GM23338 (cell line): ENCODE data around the gene NEO1. TPM values are rescaled to one million over a fixed set of nuclear protein-coding genes. Genes with fewer than 3 reads are reported as not detected.

Experiments
- ATAC-seq: fragments of 200-7000 bp; cut with Tn5 transposase; 3 replicates; pipeline ENCODE4 v1.9.1; 2020
- DNase-seq: peaks from one replicate; pipeline ENCODE4 v3.0.0-alpha.2; 2015; ENCODE audit warnings: low spot score
- H2AFZ ChIP-seq: fragments of 200-600 bp; sonication (generic); 2 replicates; pipeline ENCODE4 v1.8.0; 2016; ENCODE audit warnings: antibody characterized with exemption, mild to moderate bottlenecking, moderate library complexity
- H3F3A ChIP-seq: fragments of 200-600 bp; sonication (generic); replicated peaks from 2 replicates; pipeline ENCODE4 v1.8.0; 2017; ENCODE audit warnings: antibody characterized with exemption, mixed run types, low read depth
- H3K27ac ChIP-seq: fragments of 200-600 bp; sonication (generic); 2 replicates; pipeline ENCODE4 v1.6.1; 2016; ENCODE audit warnings: low read depth
- H3K27me3 ChIP-seq: fragments of 200-600 bp; sonication (generic); 2 replicates; pipeline ENCODE4 v1.8.0; 2016; ENCODE audit warnings: mild to moderate bottlenecking, mixed run types, moderate library complexity; ENCODE audit not compliant: insufficient read depth
- H3K36me3 ChIP-seq: fragments of 200-600 bp; sonication (generic); 2 replicates; pipeline ENCODE4 v1.8.0; 2016; ENCODE audit warnings: mild to moderate bottlenecking; ENCODE audit not compliant: insufficient read depth
- H3K4me1 ChIP-seq: fragments of 200-600 bp; sonication (generic); 2 replicates; pipeline ENCODE4 v1.8.0; 2016; ENCODE audit warnings: mild to moderate bottlenecking, moderate library complexity; ENCODE audit not compliant: insufficient read depth
- H3K4me2 ChIP-seq: fragments of 200-600 bp; sonication (generic); 2 replicates; pipeline ENCODE4 v1.7.1; 2017; ENCODE audit warnings: mixed run types
- H3K4me3 ChIP-seq: fragments of 200-600 bp; sonication (generic); 2 replicates; pipeline ENCODE4 v1.6.1; 2016; ENCODE audit warnings: mixed run types
- H3K79me2 ChIP-seq: fragments of 200-600 bp; sonication (generic); replicated peaks from 2 replicates; pipeline ENCODE4 v1.8.0; 2017; ENCODE audit warnings: mild to moderate bottlenecking; ENCODE audit not compliant: insufficient read depth
- H3K9me2 ChIP-seq: fragments of 200-600 bp; sonication (generic); 2 replicates; pipeline ENCODE4 v1.8.0; 2017; ENCODE audit not compliant: insufficient read depth
- H4K20me1 ChIP-seq: fragments of 200-600 bp; sonication (generic); replicated peaks from 2 replicates; pipeline ENCODE4 v1.8.0; 2017; ENCODE audit warnings: mild to moderate bottlenecking; ENCODE audit not compliant: insufficient read depth
- H3K27ac Mint-ChIP-seq: 2 replicates; pipeline ENCODE4 v1.8.0; 2020; ENCODE audit warnings: inconsistent platforms, mild to moderate bottlenecking, moderate library complexity, mixed read lengths
- H3K27me3 Mint-ChIP-seq: 3 replicates; pipeline ENCODE4 v1.8.0; 2022; ENCODE audit warnings: low read depth, mild to moderate bottlenecking, moderate library complexity, mixed read lengths, inconsistent platforms; ENCODE audit not compliant: insufficient read depth, poor library complexity
- H3K36me3 Mint-ChIP-seq: 3 replicates; pipeline ENCODE4 v1.8.0; 2021; ENCODE audit warnings: low read depth, mild to moderate bottlenecking, inconsistent platforms, moderate library complexity, mixed read lengths
- H3K4me1 Mint-ChIP-seq: 3 replicates; pipeline ENCODE4 v1.8.0; 2020; ENCODE audit warnings: mild to moderate bottlenecking, inconsistent platforms, mixed read lengths
- H3K4me3 Mint-ChIP-seq: 3 replicates; pipeline ENCODE4 v1.8.0; 2021; ENCODE audit warnings: moderate library complexity, mild to moderate bottlenecking, inconsistent platforms, mixed read lengths
- H3K9me3 Mint-ChIP-seq: 3 replicates; pipeline ENCODE4 v1.8.0; 2020; ENCODE audit warnings: moderate library complexity, mild to moderate bottlenecking, inconsistent platforms, mixed read lengths
- CREB1 ChIP-seq: fragments of 250-450 bp; sonication (Bioruptor Pico); IDR thresholded peaks from 2 replicates; pipeline ENCODE4 v1.5.0; 2020; ENCODE audit warnings: low read depth, mild to moderate bottlenecking, moderate library complexity
- EZH2 ChIP-seq: fragments of 200-600 bp; sonication (generic); IDR thresholded peaks from one replicate; pipeline ENCODE4 v1.8.0; 2017; ENCODE audit warnings: antibody characterized with exemption, mild to moderate bottlenecking, low read depth; ENCODE audit not compliant: unreplicated experiment
- EZH2phosphoT487 ChIP-seq: fragments of 200-600 bp; sonication (generic); IDR thresholded peaks from one replicate; pipeline ENCODE4 v1.8.1; 2018; ENCODE audit warnings: antibody characterized with exemption; ENCODE audit not compliant: unreplicated experiment
- JUNB ChIP-seq: IDR thresholded peaks from one replicate; pipeline ENCODE4 v1.6.1; 2016; ENCODE audit warnings: antibody characterized with exemption; ENCODE audit not compliant: unreplicated experiment
- NANOG ChIP-seq: IDR thresholded peaks from 2 replicates; pipeline ENCODE4 v1.6.1; 2016; ENCODE audit warnings: antibody characterized with exemption, borderline replicate concordance
- POLR2AphosphoS5 ChIP-seq: IDR thresholded peaks from 2 replicates; pipeline ENCODE4 v1.6.1; 2016; ENCODE audit warnings: antibody characterized with exemption, low read depth
- STAT1 ChIP-seq: IDR thresholded peaks from one replicate; pipeline ENCODE4 v1.6.1; 2016; ENCODE audit warnings: antibody characterized with exemption; ENCODE audit not compliant: unreplicated experiment
- ZNF114 ChIP-seq: fragments of 250-450 bp; sonication (Bioruptor Pico); IDR thresholded peaks from 2 replicates; pipeline ENCODE4 v1.5.0; 2020; ENCODE audit warnings: mild to moderate bottlenecking, moderate library complexity
- ZNF331 ChIP-seq: fragments of 250-450 bp; sonication (Bioruptor Pico); IDR thresholded peaks from 2 replicates; pipeline ENCODE4 v1.5.0; 2020; ENCODE audit warnings: low read depth, mild to moderate bottlenecking, moderate library complexity
- polyA plus RNA-seq: library from polyadenylated mRNA; unstranded; fragments of >200 nt; fragmentation: Nextera tagmentation; extraction: Ambion mirVana; gene quantifications from 2 replicates; pipeline ENCODE4 v1.2.1, GENCODE V29; 2016
- total RNA-seq: library from RNA; depleted of rRNA; stranded (reverse); fragments of >200 nt; shearing (Covaris generic); gene quantifications from 2 replicates; pipeline ENCODE4 v1.2.3, GENCODE V29; 2014
- TF ChIP-seq, protein P1 (sequence below): IDR thresholded peaks from one replicate; pipeline ENCODE4 v1.6.1; 2018; ENCODE audit warnings: antibody characterized with exemption; ENCODE audit not compliant: unreplicated experiment
- TF ChIP-seq, protein P2 (sequence below): fragments of 250-450 bp; sonication (Bioruptor Pico); IDR thresholded peaks from 2 replicates; pipeline ENCODE4 v1.5.0; 2020; ENCODE audit warnings: mild to moderate bottlenecking, moderate library complexity
- TF ChIP-seq, protein P3 (sequence below), 2 experiments: fragments of 200-600 bp in 1 of 2; sonication (generic) in 1 of 2; conservative IDR thresholded peaks; 2 replicates each; pipeline versions ENCODE4 v1.5.1 to v1.6.1; 2016 to 2017; ENCODE audit warnings: antibody characterized with exemption in 2 of 2, low read depth in 2 of 2, mild to moderate bottlenecking in 2 of 2, moderate library complexity in 1 of 2
- TF ChIP-seq, protein P4 (sequence below): IDR thresholded peaks from 2 replicates; pipeline ENCODE4 v1.6.1; 2016; ENCODE audit warnings: antibody characterized with exemption

The NEO1 gene
- total and polyA plus RNA-seq, 2 experiments from 2014 or later: 8.4 to 45.8 TPM

DNA sequence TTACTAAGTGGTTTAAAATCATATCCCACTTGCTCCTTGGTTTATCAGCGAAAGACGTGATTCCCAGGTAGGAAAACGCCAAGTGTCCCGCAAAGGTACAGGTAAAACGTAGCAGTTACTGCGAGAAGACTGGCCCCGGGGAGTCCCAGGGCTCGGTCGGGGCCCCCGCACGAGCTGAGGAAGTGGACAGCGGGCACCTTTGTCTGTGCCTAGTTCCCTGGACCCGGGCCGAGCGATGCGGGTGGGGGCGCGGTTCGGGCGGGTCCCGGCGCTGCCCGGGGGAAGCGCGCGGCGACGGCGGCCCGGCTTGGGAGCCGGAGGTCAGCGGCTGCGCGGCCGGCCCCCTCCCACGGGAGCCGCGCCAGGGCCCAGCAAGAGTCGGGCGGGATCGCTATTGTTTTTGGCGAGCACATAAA lies 864 bp upstream of the NEO1 start:
- TF ChIP-seq ZNF331 (no peak), NANOG (no peak), CREB1 (CRISPR knock-in tag) (no peak), EZH2 (no peak), ZNF114 (CRISPR knock-in tag) (no peak), STAT1 (no peak), JUNB (no peak), EZH2phosphoT487 (no peak), POLR2AphosphoS5 (no peak)
- TF ChIP-seq, protein P1, sequence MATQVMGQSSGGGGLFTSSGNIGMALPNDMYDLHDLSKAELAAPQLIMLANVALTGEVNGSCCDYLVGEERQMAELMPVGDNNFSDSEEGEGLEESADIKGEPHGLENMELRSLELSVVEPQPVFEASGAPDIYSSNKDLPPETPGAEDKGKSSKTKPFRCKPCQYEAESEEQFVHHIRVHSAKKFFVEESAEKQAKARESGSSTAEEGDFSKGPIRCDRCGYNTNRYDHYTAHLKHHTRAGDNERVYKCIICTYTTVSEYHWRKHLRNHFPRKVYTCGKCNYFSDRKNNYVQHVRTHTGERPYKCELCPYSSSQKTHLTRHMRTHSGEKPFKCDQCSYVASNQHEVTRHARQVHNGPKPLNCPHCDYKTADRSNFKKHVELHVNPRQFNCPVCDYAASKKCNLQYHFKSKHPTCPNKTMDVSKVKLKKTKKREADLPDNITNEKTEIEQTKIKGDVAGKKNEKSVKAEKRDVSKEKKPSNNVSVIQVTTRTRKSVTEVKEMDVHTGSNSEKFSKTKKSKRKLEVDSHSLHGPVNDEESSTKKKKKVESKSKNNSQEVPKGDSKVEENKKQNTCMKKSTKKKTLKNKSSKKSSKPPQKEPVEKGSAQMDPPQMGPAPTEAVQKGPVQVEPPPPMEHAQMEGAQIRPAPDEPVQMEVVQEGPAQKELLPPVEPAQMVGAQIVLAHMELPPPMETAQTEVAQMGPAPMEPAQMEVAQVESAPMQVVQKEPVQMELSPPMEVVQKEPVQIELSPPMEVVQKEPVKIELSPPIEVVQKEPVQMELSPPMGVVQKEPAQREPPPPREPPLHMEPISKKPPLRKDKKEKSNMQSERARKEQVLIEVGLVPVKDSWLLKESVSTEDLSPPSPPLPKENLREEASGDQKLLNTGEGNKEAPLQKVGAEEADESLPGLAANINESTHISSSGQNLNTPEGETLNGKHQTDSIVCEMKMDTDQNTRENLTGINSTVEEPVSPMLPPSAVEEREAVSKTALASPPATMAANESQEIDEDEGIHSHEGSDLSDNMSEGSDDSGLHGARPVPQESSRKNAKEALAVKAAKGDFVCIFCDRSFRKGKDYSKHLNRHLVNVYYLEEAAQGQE: no peak
- TF ChIP-seq, protein P2, sequence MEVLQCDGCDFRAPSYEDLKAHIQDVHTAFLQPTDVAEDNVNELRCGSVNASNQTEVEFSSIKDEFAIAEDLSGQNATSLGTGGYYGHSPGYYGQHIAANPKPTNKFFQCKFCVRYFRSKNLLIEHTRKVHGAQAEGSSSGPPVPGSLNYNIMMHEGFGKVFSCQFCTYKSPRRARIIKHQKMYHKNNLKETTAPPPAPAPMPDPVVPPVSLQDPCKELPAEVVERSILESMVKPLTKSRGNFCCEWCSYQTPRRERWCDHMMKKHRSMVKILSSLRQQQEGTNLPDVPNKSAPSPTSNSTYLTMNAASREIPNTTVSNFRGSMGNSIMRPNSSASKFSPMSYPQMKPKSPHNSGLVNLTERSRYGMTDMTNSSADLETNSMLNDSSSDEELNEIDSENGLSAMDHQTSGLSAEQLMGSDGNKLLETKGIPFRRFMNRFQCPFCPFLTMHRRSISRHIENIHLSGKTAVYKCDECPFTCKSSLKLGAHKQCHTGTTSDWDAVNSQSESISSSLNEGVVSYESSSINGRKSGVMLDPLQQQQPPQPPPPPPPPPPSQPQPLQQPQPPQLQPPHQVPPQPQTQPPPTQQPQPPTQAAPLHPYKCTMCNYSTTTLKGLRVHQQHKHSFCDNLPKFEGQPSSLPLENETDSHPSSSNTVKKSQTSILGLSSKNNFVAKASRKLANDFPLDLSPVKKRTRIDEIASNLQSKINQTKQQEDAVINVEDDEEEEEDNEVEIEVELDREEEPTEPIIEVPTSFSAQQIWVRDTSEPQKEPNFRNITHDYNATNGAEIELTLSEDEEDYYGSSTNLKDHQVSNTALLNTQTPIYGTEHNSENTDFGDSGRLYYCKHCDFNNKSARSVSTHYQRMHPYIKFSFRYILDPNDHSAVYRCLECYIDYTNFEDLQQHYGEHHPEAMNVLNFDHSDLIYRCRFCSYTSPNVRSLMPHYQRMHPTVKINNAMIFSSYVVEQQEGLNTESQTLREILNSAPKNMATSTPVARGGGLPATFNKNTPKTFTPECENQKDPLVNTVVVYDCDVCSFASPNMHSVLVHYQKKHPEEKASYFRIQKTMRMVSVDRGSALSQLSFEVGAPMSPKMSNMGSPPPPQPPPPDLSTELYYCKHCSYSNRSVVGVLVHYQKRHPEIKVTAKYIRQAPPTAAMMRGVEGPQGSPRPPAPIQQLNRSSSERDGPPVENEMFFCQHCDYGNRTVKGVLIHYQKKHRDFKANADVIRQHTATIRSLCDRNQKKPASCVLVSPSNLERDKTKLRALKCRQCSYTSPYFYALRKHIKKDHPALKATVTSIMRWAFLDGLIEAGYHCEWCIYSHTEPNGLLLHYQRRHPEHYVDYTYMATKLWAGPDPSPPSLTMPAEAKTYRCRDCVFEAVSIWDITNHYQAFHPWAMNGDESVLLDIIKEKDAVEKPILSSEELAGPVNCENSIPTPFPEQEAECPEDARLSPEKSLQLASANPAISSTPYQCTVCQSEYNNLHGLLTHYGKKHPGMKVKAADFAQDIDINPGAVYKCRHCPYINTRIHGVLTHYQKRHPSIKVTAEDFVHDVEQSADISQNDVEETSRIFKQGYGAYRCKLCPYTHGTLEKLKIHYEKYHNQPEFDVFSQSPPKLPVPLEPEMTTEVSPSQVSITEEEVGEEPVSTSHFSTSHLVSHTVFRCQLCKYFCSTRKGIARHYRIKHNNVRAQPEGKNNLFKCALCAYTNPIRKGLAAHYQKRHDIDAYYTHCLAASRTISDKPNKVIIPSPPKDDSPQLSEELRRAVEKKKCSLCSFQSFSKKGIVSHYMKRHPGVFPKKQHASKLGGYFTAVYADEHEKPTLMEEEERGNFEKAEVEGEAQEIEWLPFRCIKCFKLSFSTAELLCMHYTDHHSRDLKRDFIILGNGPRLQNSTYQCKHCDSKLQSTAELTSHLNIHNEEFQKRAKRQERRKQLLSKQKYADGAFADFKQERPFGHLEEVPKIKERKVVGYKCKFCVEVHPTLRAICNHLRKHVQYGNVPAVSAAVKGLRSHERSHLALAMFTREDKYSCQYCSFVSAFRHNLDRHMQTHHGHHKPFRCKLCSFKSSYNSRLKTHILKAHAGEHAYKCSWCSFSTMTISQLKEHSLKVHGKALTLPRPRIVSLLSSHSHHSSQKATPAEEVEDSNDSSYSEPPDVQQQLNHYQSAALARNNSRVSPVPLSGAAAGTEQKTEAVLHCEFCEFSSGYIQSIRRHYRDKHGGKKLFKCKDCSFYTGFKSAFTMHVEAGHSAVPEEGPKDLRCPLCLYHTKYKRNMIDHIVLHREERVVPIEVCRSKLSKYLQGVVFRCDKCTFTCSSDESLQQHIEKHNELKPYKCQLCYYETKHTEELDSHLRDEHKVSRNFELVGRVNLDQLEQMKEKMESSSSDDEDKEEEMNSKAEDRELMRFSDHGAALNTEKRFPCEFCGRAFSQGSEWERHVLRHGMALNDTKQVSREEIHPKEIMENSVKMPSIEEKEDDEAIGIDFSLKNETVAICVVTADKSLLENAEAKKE: no peak
- TF ChIP-seq, protein P3, sequence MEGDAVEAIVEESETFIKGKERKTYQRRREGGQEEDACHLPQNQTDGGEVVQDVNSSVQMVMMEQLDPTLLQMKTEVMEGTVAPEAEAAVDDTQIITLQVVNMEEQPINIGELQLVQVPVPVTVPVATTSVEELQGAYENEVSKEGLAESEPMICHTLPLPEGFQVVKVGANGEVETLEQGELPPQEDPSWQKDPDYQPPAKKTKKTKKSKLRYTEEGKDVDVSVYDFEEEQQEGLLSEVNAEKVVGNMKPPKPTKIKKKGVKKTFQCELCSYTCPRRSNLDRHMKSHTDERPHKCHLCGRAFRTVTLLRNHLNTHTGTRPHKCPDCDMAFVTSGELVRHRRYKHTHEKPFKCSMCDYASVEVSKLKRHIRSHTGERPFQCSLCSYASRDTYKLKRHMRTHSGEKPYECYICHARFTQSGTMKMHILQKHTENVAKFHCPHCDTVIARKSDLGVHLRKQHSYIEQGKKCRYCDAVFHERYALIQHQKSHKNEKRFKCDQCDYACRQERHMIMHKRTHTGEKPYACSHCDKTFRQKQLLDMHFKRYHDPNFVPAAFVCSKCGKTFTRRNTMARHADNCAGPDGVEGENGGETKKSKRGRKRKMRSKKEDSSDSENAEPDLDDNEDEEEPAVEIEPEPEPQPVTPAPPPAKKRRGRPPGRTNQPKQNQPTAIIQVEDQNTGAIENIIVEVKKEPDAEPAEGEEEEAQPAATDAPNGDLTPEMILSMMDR (conservative IDR thresholded peaks at IDR 0.05; ENCODE audit: low read depth in 2 of 2): no peak
- TF ChIP-seq, protein P4, sequence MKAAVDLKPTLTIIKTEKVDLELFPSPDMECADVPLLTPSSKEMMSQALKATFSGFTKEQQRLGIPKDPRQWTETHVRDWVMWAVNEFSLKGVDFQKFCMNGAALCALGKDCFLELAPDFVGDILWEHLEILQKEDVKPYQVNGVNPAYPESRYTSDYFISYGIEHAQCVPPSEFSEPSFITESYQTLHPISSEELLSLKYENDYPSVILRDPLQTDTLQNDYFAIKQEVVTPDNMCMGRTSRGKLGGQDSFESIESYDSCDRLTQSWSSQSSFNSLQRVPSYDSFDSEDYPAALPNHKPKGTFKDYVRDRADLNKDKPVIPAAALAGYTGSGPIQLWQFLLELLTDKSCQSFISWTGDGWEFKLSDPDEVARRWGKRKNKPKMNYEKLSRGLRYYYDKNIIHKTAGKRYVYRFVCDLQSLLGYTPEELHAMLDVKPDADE: no peak
- no peaks in the 10 kb centered on the region for H3F3A ChIP-seq
- peaks cover 31% of the 10 kb centered on the region for H3K79me2 ChIP-seq
- peak; percentile 43 for ATAC-seq
- Mint-ChIP-seq H3K36me3 (no peaks in the 10 kb centered on the region), H3K4me1 (peaks cover 21% of the 10 kb centered on the region), H3K27ac (peak overlapping the region; percentile 59; the same call in 1 of the 2 replicates), H3K9me3 (no peaks in the 10 kb centered on the region), H3K27me3 (peaks cover 3% of the 10 kb centered on the region), H3K4me3 (peak overlapping the region; percentile 80)
- H3K27me3 ChIP-seq: peaks cover 6% of the 10 kb centered on the region; the same call in 1 of the 2 replicates
- H3K36me3 ChIP-seq: no peaks in the 10 kb centered on the region
- H3K4me1 ChIP-seq: peaks cover 23% of the 10 kb centered on the region
- H3K4me2 ChIP-seq: peak overlapping the region; percentile 85
- H3K9me2 ChIP-seq: no peaks in the 10 kb centered on the region
- H3K4me3 ChIP-seq: peak overlapping the region; percentile 86
- peak overlapping the region; percentile 28 for H2AFZ ChIP-seq
- peak overlapping the region; percentile 57; the same call in 1 of the 2 replicates for H3K27ac ChIP-seq
- DNase-seq: no peak
- peaks cover 9% of the 10 kb centered on the region; the same call in 1 of the 2 replicates for H4K20me1 ChIP-seq
